Cardiac fibroblast (primary cell): ENCODE results near the gene MATN4.

Experiments
- DNase-seq, 2 donors: peaks; one replicate each; pipeline versions ENCODE4 v3.0.0 to v3.0.0-alpha.2; 2010; ENCODE audit warnings: low read depth in 2 of 2
- H3K4me3 ChIP-seq, 2 donors: replicated peaks in 1 of 2; 1 replicate in 1 of 2; 2 replicates in 1 of 2; pipeline ENCODE4 v1.5.1; 2011; ENCODE audit warnings: low read depth in 2 of 2, low read length in 2 of 2, mild to moderate bottlenecking in 2 of 2, moderate library complexity in 1 of 2
- TF ChIP-seq, protein P1 (sequence below): IDR thresholded peaks from one replicate; pipeline ENCODE4 v1.5.1; 2011; ENCODE audit warnings: low read depth, mild to moderate bottlenecking, low read length, inconsistent platforms

The MATN4 gene

DNA sequence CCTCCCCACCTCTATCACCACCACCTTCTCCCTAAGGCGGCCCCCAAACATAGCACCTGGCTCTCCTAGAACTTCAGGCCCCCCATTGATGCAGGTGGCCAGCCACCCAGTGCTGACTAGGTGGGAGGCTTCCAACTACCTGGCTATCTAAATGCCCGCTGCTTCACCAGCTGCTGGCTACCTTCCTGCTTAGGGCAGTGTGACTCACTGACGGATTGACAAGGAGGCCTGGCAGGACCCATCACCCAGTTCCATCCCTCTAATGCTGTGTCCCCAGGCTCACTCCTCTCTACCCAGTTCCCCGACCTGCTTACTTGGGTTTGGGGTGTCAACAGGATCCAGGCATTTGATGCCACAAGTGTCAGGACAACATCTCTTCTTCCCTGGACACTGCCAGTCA lies 54.8 kb downstream of the MATN4 start:
- TF ChIP-seq, protein P1, sequence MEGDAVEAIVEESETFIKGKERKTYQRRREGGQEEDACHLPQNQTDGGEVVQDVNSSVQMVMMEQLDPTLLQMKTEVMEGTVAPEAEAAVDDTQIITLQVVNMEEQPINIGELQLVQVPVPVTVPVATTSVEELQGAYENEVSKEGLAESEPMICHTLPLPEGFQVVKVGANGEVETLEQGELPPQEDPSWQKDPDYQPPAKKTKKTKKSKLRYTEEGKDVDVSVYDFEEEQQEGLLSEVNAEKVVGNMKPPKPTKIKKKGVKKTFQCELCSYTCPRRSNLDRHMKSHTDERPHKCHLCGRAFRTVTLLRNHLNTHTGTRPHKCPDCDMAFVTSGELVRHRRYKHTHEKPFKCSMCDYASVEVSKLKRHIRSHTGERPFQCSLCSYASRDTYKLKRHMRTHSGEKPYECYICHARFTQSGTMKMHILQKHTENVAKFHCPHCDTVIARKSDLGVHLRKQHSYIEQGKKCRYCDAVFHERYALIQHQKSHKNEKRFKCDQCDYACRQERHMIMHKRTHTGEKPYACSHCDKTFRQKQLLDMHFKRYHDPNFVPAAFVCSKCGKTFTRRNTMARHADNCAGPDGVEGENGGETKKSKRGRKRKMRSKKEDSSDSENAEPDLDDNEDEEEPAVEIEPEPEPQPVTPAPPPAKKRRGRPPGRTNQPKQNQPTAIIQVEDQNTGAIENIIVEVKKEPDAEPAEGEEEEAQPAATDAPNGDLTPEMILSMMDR = no peak
- no peak for DNase-seq
- H3K4me3 ChIP-seq = no peak overlapping the region

DNA sequence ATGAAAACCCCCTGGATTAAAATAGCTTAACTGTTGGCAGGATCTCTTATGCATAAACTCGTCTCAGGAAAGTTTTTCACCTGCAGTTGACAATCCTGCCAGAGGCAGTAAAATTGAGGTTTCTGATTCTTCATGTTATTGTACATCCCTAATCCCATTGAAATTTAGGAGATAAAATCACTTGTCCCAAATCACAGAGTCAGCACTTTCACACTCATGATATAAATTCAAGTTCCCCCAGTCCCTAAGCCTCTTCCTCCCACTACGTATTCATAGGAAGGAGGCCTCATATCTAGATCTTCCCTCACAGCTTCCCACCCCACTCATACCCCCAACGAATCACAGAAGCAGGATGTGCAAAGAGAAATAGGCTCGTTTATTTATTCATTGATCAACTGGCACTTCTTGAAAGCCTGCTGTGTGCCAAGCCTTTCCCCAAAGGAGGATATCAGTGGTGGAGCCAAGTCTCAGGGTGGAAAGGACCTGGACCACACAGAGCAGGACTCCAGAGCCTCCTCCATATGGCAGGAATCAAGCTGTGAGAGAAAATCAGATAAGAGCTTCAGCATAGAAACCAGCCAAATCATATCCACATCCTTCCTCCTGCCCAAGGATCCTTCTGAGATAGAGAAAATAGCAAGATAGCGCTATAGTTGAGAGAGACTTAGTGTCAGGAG lies 56.1 kb downstream of the MATN4 start:
- DNase-seq = no peak
- H3K4me3 ChIP-seq = no peak overlapping the region
- TF ChIP-seq, protein P1 = no peak

DNA sequence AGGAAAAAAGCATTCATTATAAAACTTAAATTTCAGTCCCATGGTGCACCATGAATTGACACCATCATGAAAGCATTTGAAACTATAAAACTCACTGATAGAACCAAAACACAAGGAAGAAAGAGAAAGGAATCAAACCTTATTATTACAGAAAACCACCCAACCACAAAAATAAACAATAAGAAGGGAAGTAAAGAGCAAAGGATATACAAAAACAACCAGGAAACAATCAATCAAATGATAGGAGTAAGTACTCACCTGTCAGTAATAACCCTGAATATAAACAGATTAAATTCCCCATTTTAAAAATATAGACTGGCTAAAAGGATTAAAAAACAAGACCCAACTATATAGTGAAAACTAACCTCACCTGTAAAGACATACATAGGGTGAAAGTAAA lies 59.5 kb downstream of the MATN4 start:
- TF ChIP-seq, protein P1 = no peak
- no peak for DNase-seq
- no peak overlapping the region for H3K4me3 ChIP-seq

DNA sequence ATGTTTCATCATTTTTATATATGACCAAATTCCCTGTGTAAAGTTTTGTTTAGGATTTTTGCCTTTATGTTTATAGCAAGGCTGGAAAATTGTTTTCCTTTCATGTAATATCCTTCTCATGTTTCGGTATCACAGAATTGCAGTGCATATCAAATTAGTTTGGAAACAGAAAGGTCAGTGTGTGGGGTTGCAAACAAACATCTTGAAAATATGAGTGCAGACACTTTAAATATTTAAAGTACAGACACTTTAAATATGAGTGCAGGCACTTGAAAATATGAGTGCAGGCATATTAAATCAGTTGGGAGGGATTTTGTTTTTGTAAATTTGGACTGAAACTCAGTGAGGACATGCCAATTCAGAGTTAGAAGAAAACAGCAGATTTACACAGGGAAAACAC lies 60.2 kb downstream of the MATN4 start:
- H3K4me3 ChIP-seq = no peak overlapping the region
- no peak for DNase-seq
- TF ChIP-seq, protein P1 = no peak

DNA sequence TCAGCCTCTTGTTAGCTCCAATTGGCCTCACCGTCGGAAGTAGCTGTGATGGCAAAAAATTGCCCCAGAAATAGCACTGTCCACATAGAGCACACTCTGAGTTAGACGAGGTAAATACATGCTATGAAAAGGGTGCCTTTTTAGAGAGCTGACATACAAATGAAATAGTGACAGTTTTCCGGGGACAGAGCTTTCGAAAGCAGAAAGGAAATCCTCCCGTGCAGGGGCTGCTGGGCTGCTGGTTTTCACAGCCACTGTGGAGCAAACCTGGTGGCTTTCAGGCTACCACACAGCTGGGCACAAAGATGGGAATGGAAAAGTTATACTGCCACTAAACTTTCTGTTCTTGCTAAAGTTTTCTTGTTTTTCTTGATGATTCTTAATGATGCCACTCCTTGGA lies 62.0 kb downstream of the MATN4 start:
- TF ChIP-seq, protein P1 = no peak
- no peak overlapping the region for H3K4me3 ChIP-seq
- no peak for DNase-seq
